Trophoblast cell (in vitro differentiated cells and primary cell): ENCODE measurements around the gene MYO1B.
A peak's percentile ranks its signal among the peaks of the same experiment; 100 is the strongest.

Experiments used
- DNase-seq, 2 donors: peaks; one replicate each; pipeline ENCODE4 v3.0.0-alpha.2; 2016
- H2AFZ ChIP-seq: 2 replicates; pipeline ENCODE4 v1.6.1; 2013; ENCODE audit warnings: low read length, moderate library complexity, mild to moderate bottlenecking; ENCODE audit not compliant: insufficient read depth, poor library complexity
- H2AK5ac ChIP-seq: 2 replicates; pipeline ENCODE4 v1.6.1; 2013; ENCODE audit warnings: mild to moderate bottlenecking, low read length
- H2BK120ac ChIP-seq: 2 replicates; pipeline ENCODE4 v1.6.1; 2013; ENCODE audit warnings: low read length, mild to moderate bottlenecking, moderate library complexity; ENCODE audit not compliant: insufficient read depth, poor library complexity
- H2BK12ac ChIP-seq: 2 replicates; pipeline ENCODE4 v1.6.1; 2013; ENCODE audit warnings: mild to moderate bottlenecking, low read length, moderate library complexity
- H2BK5ac ChIP-seq: 2 replicates; pipeline ENCODE4 v1.6.1; 2013; ENCODE audit warnings: low read length, low read depth, moderate library complexity, mild to moderate bottlenecking; ENCODE audit not compliant: poor library complexity
- H3K14ac ChIP-seq: 2 replicates; pipeline ENCODE4 v1.6.1; 2013; ENCODE audit warnings: mild to moderate bottlenecking, low read length
- H3K18ac ChIP-seq: 2 replicates; pipeline ENCODE4 v1.6.1; 2013; ENCODE audit warnings: mild to moderate bottlenecking, low read length
- H3K23ac ChIP-seq: 2 replicates; pipeline ENCODE4 v1.6.1; 2013; ENCODE audit warnings: low read length
- H3K27ac ChIP-seq: 2 replicates; pipeline ENCODE4 v1.5.1; 2013; ENCODE audit warnings: low read depth, mild to moderate bottlenecking, inconsistent platforms, low read length, moderate library complexity
- H3K27me3 ChIP-seq: 2 replicates; pipeline ENCODE4 v1.6.1; 2013; ENCODE audit warnings: inconsistent platforms, mild to moderate bottlenecking, low read length, moderate library complexity; ENCODE audit not compliant: insufficient read depth
- H3K36me3 ChIP-seq, 2 experiments: 1 replicate in 1 of 2; 2 replicates in 1 of 2; pipeline ENCODE4 v1.6.1; 2013; ENCODE audit warnings: low read length in 2 of 2, mild to moderate bottlenecking in 2 of 2, moderate library complexity in 1 of 2; ENCODE audit not compliant: insufficient read depth in 2 of 2, control insufficient read depth in 1 of 2
- H3K4ac ChIP-seq: 2 replicates; pipeline ENCODE4 v1.6.1; 2013; ENCODE audit warnings: low read depth, mild to moderate bottlenecking, low read length, moderate library complexity
- H3K4me1 ChIP-seq, 2 experiments: 1 replicate in 1 of 2; 2 replicates in 1 of 2; pipeline ENCODE4 v1.6.1; 2013; ENCODE audit warnings: low read length in 2 of 2, mild to moderate bottlenecking in 2 of 2, moderate library complexity in 1 of 2; ENCODE audit not compliant: insufficient read depth in 2 of 2, control insufficient read depth in 1 of 2
- H3K4me2 ChIP-seq: 2 replicates; pipeline ENCODE4 v1.6.1; 2013; ENCODE audit warnings: inconsistent platforms, mild to moderate bottlenecking, low read length, moderate library complexity
- H3K4me3 ChIP-seq: 2 replicates; pipeline ENCODE4 v1.5.1; 2013; ENCODE audit warnings: mild to moderate bottlenecking, low read depth, low read length, inconsistent platforms
- H3K79me1 ChIP-seq: one replicate; pipeline ENCODE4 v1.6.1; 2013; ENCODE audit warnings: low read length
- H3K79me2 ChIP-seq: 2 replicates; pipeline ENCODE4 v1.6.1; 2013; ENCODE audit warnings: low read length, mild to moderate bottlenecking; ENCODE audit not compliant: control insufficient read depth, insufficient read depth, poor library complexity
- H3K9ac ChIP-seq: 2 replicates; pipeline ENCODE4 v1.6.1; 2013; ENCODE audit warnings: mild to moderate bottlenecking, low read length
- H3K9me3 ChIP-seq: 2 replicates; pipeline ENCODE4 v1.6.1; 2013; ENCODE audit warnings: low read depth, mild to moderate bottlenecking, control low read depth, inconsistent platforms, low read length; ENCODE audit not compliant: insufficient read depth
- H4K12ac ChIP-seq: 2 replicates; pipeline ENCODE4 v1.6.1; 2013; ENCODE audit warnings: low read depth, mild to moderate bottlenecking, low read length, moderate library complexity
- H4K8ac ChIP-seq: 2 replicates; pipeline ENCODE4 v1.6.1; 2013; ENCODE audit warnings: low read depth, mild to moderate bottlenecking, low read length, moderate library complexity
- H4K91ac ChIP-seq: one replicate; pipeline ENCODE4 v1.6.1; 2013; ENCODE audit warnings: low read depth, mild to moderate bottlenecking, low read length, moderate library complexity
- WGBS: extraction: QIAGEN DNeasy Blood & Tissue Kit; methylation state at CpG from one replicate; pipeline ENCODE4 v1.1.7; 2013; ENCODE audit warnings: missing lambda C conversion rate; ENCODE audit not compliant: insufficient read length, insufficient coverage; ENCODE audit errors: extremely low coverage; 5-methylcytosine and 5-hydroxymethylcytosine counted together

MYO1B gene

DNA sequence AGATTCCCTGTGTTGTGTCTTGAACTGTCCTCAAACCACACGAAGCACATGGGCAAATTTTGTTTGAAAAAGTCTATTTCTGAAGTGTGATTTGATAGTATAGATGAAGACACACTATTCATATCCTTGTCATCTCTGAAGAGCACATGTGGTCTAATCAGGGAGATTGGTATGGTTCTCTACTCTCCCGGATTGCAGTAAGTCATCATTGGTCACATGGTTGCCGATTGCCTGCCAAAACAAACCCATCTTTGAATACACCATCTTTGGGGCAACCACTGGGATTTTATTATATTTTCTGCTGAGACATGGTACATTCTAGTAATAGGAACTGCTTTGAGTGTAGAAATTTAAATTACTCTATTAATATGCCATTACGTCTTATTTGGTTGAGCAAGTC lies 186.9 kb downstream of the MYO1B start:
- Histone ChIP-seq H3K4me2 (no peak overlapping the region), H4K91ac (no peak overlapping the region), H3K4ac (no peak overlapping the region), H3K4me1 (no peaks in the 10 kb centered on the region), H3K9me3 (no peaks in the 10 kb centered on the region), H3K14ac (no peak overlapping the region), H2BK120ac (no peak overlapping the region), H3K79me1 (no peaks in the 10 kb centered on the region), H3K27ac (no peak overlapping the region), H3K9ac (no peak overlapping the region), H3K27me3 (no peaks in the 10 kb centered on the region), H2BK5ac (no peak overlapping the region), H2BK12ac (no peak overlapping the region), H2AK5ac (no peak overlapping the region), H2AFZ (no peak overlapping the region), H3K18ac (no peak overlapping the region), H4K8ac (no peak overlapping the region), H4K12ac (no peak overlapping the region), H3K23ac (no peak overlapping the region), H3K36me3 (no peaks in the 10 kb centered on the region), H3K4me3 (no peak overlapping the region), H3K79me2 (no peaks in the 10 kb centered on the region)
- WGBS, result no CpG with 5 or more reads among the region's 4 CpGs
- DNase-seq, result no peak

DNA sequence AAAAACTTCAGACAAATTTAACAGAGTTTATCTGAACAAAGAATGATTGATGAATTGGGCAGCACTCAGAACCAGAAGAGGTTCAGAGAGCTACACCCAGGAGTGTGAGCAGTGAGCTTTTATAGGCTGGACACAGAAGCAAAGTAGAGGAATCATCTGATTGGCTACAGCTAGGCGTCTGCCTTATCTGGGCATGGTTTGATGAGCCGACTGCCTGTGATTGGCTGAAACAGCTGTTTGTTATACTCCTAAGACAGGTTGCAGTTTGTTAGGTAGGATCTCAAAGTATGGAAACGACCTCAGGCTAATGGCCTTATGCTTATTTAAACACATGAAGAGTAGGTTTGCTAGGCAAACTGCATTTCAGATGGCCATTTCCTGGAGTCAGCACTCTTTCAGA lies 188.9 kb downstream of the MYO1B start:
- H3K9ac ChIP-seq, result no peak overlapping the region
- no peak overlapping the region for H3K27ac ChIP-seq
- no peak overlapping the region for H3K18ac ChIP-seq
- H3K23ac ChIP-seq, result no peak overlapping the region
- H2BK5ac ChIP-seq, result no peak overlapping the region
- no peaks in the 10 kb centered on the region for H3K36me3 ChIP-seq
- H4K12ac ChIP-seq, result no peak overlapping the region
- no peak overlapping the region for H4K91ac ChIP-seq
- H3K27me3 ChIP-seq, result no peaks in the 10 kb centered on the region
- H3K14ac ChIP-seq, result no peak overlapping the region
- no peak overlapping the region for H4K8ac ChIP-seq
- H2AFZ ChIP-seq, result no peak overlapping the region
- no peaks in the 10 kb centered on the region for H3K79me2 ChIP-seq
- H3K79me1 ChIP-seq, result no peaks in the 10 kb centered on the region
- no peak overlapping the region for H3K4me3 ChIP-seq
- no peaks in the 10 kb centered on the region for H3K9me3 ChIP-seq
- no peak overlapping the region for H2BK120ac ChIP-seq
- no peak overlapping the region for H2BK12ac ChIP-seq
- no peaks in the 10 kb centered on the region for H3K4me1 ChIP-seq
- no peak overlapping the region for H3K4ac ChIP-seq
- no peak overlapping the region for H2AK5ac ChIP-seq
- no peak overlapping the region for H3K4me2 ChIP-seq
- no peak for DNase-seq
- WGBS, result no CpG with 5 or more reads among the region's 3 CpGs

DNA sequence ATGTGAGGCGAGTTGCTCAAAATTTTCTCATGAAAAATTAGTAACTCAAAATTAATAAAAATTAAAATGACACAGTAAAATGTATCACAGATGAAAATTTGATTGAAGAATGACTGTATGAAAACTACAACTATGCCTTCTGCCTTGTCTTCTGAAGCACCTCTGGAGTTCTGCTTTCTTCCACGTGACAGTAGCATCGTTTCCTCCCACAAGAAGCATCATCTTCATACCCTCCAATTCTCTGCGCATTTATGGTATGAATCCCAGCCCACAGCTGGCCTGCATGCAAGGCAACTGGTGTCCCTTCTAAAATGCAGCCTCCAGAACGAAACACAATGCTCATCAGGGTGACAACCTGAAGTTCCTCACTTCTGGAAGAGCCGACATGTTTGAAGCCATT lies 189.9 kb downstream of the MYO1B start:
- H3K9me3 ChIP-seq, result no peaks in the 10 kb centered on the region
- no peak overlapping the region for H3K4me2 ChIP-seq
- no peaks in the 10 kb centered on the region for H3K27me3 ChIP-seq
- no peaks in the 10 kb centered on the region for H3K79me2 ChIP-seq
- no peak overlapping the region for H4K91ac ChIP-seq
- H3K4me1 ChIP-seq, result no peaks in the 10 kb centered on the region
- H3K27ac ChIP-seq, result no peak overlapping the region
- H2BK120ac ChIP-seq, result no peak overlapping the region
- H3K4ac ChIP-seq, result no peak overlapping the region
- no peaks in the 10 kb centered on the region for H3K79me1 ChIP-seq
- no CpG with 5 or more reads among the region's 6 CpGs for WGBS
- no peak for DNase-seq
- H3K9ac ChIP-seq, result no peak overlapping the region
- H2AK5ac ChIP-seq, result no peak overlapping the region
- no peak overlapping the region for H4K8ac ChIP-seq
- H3K36me3 ChIP-seq, result no peaks in the 10 kb centered on the region
- no peak overlapping the region for H3K18ac ChIP-seq
- no peak overlapping the region for H3K14ac ChIP-seq
- H2BK12ac ChIP-seq, result no peak overlapping the region
- H4K12ac ChIP-seq, result no peak overlapping the region
- H3K4me3 ChIP-seq, result no peak overlapping the region
- H2AFZ ChIP-seq, result no peak overlapping the region
- H2BK5ac ChIP-seq, result no peak overlapping the region
- no peak overlapping the region for H3K23ac ChIP-seq

DNA sequence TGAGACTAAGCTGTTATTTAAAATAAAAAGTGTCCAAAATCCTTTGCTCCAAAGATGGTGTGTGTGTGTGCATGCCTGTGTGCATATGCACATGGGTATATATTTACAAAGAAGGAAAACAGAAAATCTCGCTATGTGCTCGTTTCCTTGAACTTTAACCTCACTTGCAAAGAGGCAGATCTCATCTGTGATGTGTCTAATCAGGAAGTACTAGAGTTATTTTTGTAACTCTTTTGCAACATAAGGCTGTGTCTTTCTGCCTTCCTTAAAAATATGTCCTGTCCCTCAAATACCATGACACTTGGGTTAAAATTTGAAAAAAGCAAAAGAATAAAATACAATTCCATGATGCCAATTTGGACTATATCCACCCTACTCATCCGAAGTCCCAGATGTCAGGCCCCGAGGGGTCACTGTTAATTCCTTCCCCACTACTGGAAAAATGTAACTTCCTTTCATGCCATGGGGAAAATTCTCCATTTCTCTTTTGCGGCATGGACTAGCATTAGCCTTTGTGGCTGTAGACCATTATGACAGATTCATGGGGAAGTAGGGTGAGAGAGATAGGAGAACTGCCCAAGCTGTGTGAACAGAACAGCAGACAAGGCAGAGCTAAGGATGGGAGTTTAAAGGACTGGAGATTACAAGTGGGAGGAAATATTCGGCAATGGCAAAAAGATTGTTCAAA lies 191.3 kb downstream of the MYO1B start:
- Histone ChIP-seq H3K9me3 (no peaks in the 10 kb centered on the region), H3K9ac (no peak overlapping the region), H3K79me1 (no peaks in the 10 kb centered on the region), H3K4me1 (no peaks in the 10 kb centered on the region), H4K91ac (no peak overlapping the region), H3K27ac (no peak overlapping the region), H3K23ac (no peak overlapping the region), H3K79me2 (no peaks in the 10 kb centered on the region), H2BK5ac (no peak overlapping the region), H3K18ac (no peak overlapping the region), H4K12ac (no peak overlapping the region), H3K36me3 (no peaks in the 10 kb centered on the region), H3K14ac (no peak overlapping the region), H3K4me2 (no peak overlapping the region), H2BK120ac (no peak overlapping the region), H2AFZ (no peak overlapping the region), H3K4ac (no peak overlapping the region), H3K4me3 (no peak overlapping the region), H4K8ac (no peak overlapping the region), H2AK5ac (no peak overlapping the region), H2BK12ac (no peak overlapping the region), H3K27me3 (no peaks in the 10 kb centered on the region)
- DNase-seq, result peak in 1 of 2 donors; percentile 6
- no CpG with 5 or more reads among the region's 6 CpGs for WGBS
